CD4-positive, alpha-beta T cell treated with Interleukin-17A for 4 hours (primary cell): ENCODE data around the gene CDKL1.
"Not testable (repeated sequence)": the region's sequence is repeated elsewhere in the genome, so short reads cannot be mapped to it uniquely, and the experiment has no call there.

Source experiments
- DNase-seq: peaks from one replicate; pipeline ENCODE4 v3.0.0-alpha.2; 2020; ENCODE audit warnings: mixed read lengths

The CDKL1 gene

GRCh38 chr14:50387548-50387947 is 9.1 kb downstream of the CDKL1 start:
- DNase-seq: no peak

GRCh38 chr14:50383618-50384225 is 13.0 kb downstream of the CDKL1 start:
- no peak for DNase-seq

- no peak for DNase-seq
These were observed 14.8 kb downstream of the CDKL1 start for GRCh38 chr14:50381823-50382287.

GRCh38 chr14:50381008-50381407 is 15.7 kb downstream of the CDKL1 start:
- DNase-seq: no peak

GRCh38 chr14:50380455-50380854 is 16.2 kb downstream of the CDKL1 start:
- DNase-seq: no peak

- no peak for DNase-seq
These were observed 17.1 kb downstream of the CDKL1 start for GRCh38 chr14:50379563-50379962.

- DNase-seq: no peak
These were observed 19.1 kb downstream of the CDKL1 start for GRCh38 chr14:50377550-50378085.

- DNase-seq: no peak
These were observed 20.9 kb downstream of the CDKL1 start for GRCh38 chr14:50375760-50376159.

- DNase-seq: no peak
These were observed 22.7 kb downstream of the CDKL1 start for GRCh38 chr14:50373959-50374358.

GRCh38 chr14:50371546-50371945 is 25.1 kb downstream of the CDKL1 start:
- no peak for DNase-seq

GRCh38 chr14:50366589-50366988 is 30.1 kb downstream of the CDKL1 start:
- DNase-seq: no peak

GRCh38 chr14:50366115-50366514 is 30.6 kb downstream of the CDKL1 start:
- no peak for DNase-seq

GRCh38 chr14:50365572-50365971 is 31.1 kb downstream of the CDKL1 start:
- DNase-seq: not testable (repeated sequence)

- DNase-seq: no peak
These were observed 31.9 kb downstream of the CDKL1 start for GRCh38 chr14:50364792-50365191.

GRCh38 chr14:50363714-50364111 is 33.0 kb downstream of the CDKL1 start:
- DNase-seq: peak; percentile 57

- peak; percentile 24 for DNase-seq
These were observed 33.6 kb downstream of the CDKL1 start for GRCh38 chr14:50362764-50363713.

GRCh38 chr14:50361473-50362403 is 34.9 kb downstream of the CDKL1 start:
- not testable (repeated sequence) for DNase-seq

GRCh38 chr14:50360851-50361250 is 35.8 kb downstream of the CDKL1 start:
- DNase-seq: no peak

- DNase-seq: no peak
These were observed 36.6 kb downstream of the CDKL1 start for GRCh38 chr14:50360093-50360492.

- no peak for DNase-seq
These were observed 37.0 kb downstream of the CDKL1 start for GRCh38 chr14:50359631-50360030.

- no peak for DNase-seq
These were observed 38.8 kb downstream of the CDKL1 start for GRCh38 chr14:50357753-50358395.

- no peak for DNase-seq
These were observed 39.6 kb downstream of the CDKL1 start for GRCh38 chr14:50357124-50357523.
